IPS DF 4.7 (cell line): ENCODE data around the gene RAET1L.
"Not testable (repeated sequence)": the region's sequence is repeated elsewhere in the genome, so short reads cannot be mapped to it uniquely, and the experiment has no call there.

ENCODE experiments used
- DNase-seq: peaks from one replicate; pipeline ENCODE4 v3.0.0-alpha.2; 2013; ENCODE audit warnings: low spot score; ENCODE audit errors: extremely low read depth

The RAET1L gene

GRCh38 chr6:150025201-150025917 lies at the start of gene RAET1L:
Gene RAET1L, minus strand, starts transcription at chr6:150025532. Its CDS starts 61 bp downstream, at chr6:150025471.
- DNase-seq, result no peak

- no peak for DNase-seq
Measured at GRCh38 chr6:150075034-150075421, 49.7 kb upstream of the RAET1L start.

GRCh38 chr6:150074396-150075033 lies 49.2 kb upstream of the RAET1L start:
- not testable (repeated sequence) for DNase-seq

GRCh38 chr6:150072201-150072600 lies 46.9 kb upstream of the RAET1L start:
- DNase-seq, result no peak

GRCh38 chr6:150070236-150070818 lies 45.0 kb upstream of the RAET1L start:
- no peak for DNase-seq

- DNase-seq, result no peak
Measured at GRCh38 chr6:150069706-150070105, 44.4 kb upstream of the RAET1L start.

GRCh38 chr6:150068720-150069648 lies 43.7 kb upstream of the RAET1L start, which contains the start of gene ULBP3:
Gene ULBP3, minus strand, starts transcription at chr6:150069121. Its CDS starts 55 bp downstream, at chr6:150069066.
- no peak for DNase-seq

- DNase-seq, result no peak
Measured at GRCh38 chr6:150068151-150068550, 42.8 kb upstream of the RAET1L start.

GRCh38 chr6:150065083-150065482 lies 39.8 kb upstream of the RAET1L start:
- DNase-seq, result no peak

GRCh38 chr6:150063640-150064039 lies 38.3 kb upstream of the RAET1L start:
- DNase-seq, result no peak

GRCh38 chr6:150059973-150060372 lies 34.6 kb upstream of the RAET1L start:
- not testable (repeated sequence) for DNase-seq

GRCh38 chr6:150058986-150059385 lies 33.7 kb upstream of the RAET1L start:
- no peak for DNase-seq

- DNase-seq, result no peak
Measured at GRCh38 chr6:150058231-150058792, 33.0 kb upstream of the RAET1L start.

- no peak for DNase-seq
Measured at GRCh38 chr6:150057501-150057951, 32.2 kb upstream of the RAET1L start.

- DNase-seq, result no peak
Measured at GRCh38 chr6:150056916-150057315, 31.6 kb upstream of the RAET1L start.

- no peak for DNase-seq
Measured at GRCh38 chr6:150056156-150056555, 30.8 kb upstream of the RAET1L start.

GRCh38 chr6:150055131-150055530 lies 29.8 kb upstream of the RAET1L start:
- no peak for DNase-seq

GRCh38 chr6:150053450-150053849 lies 28.1 kb upstream of the RAET1L start:
- DNase-seq, result no peak

- no peak for DNase-seq
Measured at GRCh38 chr6:150050846-150051245, 25.5 kb upstream of the RAET1L start.

- DNase-seq, result no peak
Measured at GRCh38 chr6:150048099-150048498, 22.8 kb upstream of the RAET1L start.

- no peak for DNase-seq
Measured at GRCh38 chr6:150046943-150047342, 21.6 kb upstream of the RAET1L start.
